ENCODE data around the gene PAXIP1.

PAXIP1 gene

GRCh38 chr7:154917808-154918160 lies 85.1 kb downstream of the PAXIP1 start:
- DNase-seq (ENCODE audit: low spot score), result no peak
- no peak for TF ChIP-seq CTCF (IDR thresholded peaks at IDR 0.05; ENCODE audit: extremely low read depth, insufficient read depth, missing control alignments)
- in situ Hi-C loops (cut with MboI; ENCODE audit: low pct_unique_long_range_greater_than_20kb, low sequenced_read_pairs, unreplicated experiment), result no loop called here

- no peak for TF ChIP-seq CTCF (IDR thresholded peaks at IDR 0.05; ENCODE audit: extremely low read depth, insufficient read depth, missing control alignments)
- no peak for DNase-seq (ENCODE audit: low spot score)
- in situ Hi-C loops (cut with MboI; ENCODE audit: low pct_unique_long_range_greater_than_20kb, low sequenced_read_pairs, unreplicated experiment), result no loop called here
Observed at GRCh38 chr7:154916856-154917807, 85.8 kb downstream of the PAXIP1 start.

GRCh38 chr7:154916381-154916780 lies 86.5 kb downstream of the PAXIP1 start:
- in situ Hi-C loops (cut with MboI; ENCODE audit: low pct_unique_long_range_greater_than_20kb, low sequenced_read_pairs, unreplicated experiment), result no loop called here
- no peak for TF ChIP-seq CTCF (IDR thresholded peaks at IDR 0.05; ENCODE audit: extremely low read depth, insufficient read depth, missing control alignments)
- DNase-seq (ENCODE audit: low spot score), result no peak

DNA sequence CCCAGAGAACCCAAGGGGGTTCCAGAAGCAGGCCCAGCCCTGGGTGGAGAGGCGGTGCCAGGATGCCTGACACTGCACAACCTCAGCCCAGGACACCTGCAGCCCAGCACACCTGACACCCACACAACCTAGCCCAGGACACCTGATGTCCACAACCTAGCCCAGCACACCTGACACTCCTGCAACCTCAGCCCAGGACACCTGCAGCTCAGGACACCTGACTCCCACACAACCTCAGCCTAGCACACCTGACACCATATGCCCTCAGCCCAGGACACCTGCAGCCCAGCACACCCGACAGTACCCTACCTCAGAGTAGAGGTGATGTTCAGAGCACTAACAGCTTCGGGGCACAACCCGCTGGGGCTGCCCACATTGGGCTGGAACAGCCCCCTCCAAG lies 87.3 kb downstream of the PAXIP1 start:
- DNase-seq (ENCODE audit: low spot score), result no peak
- no peak for TF ChIP-seq CTCF (IDR thresholded peaks at IDR 0.05; ENCODE audit: extremely low read depth, insufficient read depth, missing control alignments)
- in situ Hi-C loops (cut with MboI; ENCODE audit: low pct_unique_long_range_greater_than_20kb, low sequenced_read_pairs, unreplicated experiment), result no loop called here

DNA sequence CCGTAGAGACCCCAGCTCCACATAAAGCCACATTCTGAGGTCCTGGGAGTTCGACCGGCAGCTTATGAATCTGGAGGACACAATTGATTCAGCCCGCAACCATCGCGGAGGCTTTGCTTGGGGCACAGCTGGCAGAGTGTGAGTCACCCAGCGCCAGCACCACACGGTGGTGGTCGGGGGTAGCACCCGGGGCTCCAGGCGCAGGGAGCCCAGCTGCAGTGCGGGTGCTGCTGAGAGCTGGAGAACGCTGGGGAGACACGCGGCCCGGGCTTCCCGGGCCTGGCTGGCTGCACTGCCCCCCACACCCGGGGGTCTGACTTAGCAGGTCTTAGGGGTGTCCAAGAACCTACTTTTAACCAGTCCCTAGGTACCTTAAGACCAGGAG lies 87.9 kb downstream of the PAXIP1 start:
- DNase-seq (ENCODE audit: low spot score), result no peak
- TF ChIP-seq CTCF (IDR thresholded peaks at IDR 0.05; ENCODE audit: extremely low read depth, insufficient read depth, missing control alignments), result no peak
- in situ Hi-C loops (cut with MboI; ENCODE audit: low pct_unique_long_range_greater_than_20kb, low sequenced_read_pairs, unreplicated experiment), result no loop called here

GRCh38 chr7:154914308-154914995 lies 88.5 kb downstream of the PAXIP1 start:
- DNase-seq (ENCODE audit: low spot score), result no peak
- in situ Hi-C loops (cut with MboI; ENCODE audit: low pct_unique_long_range_greater_than_20kb, low sequenced_read_pairs, unreplicated experiment), result no loop called here
- no peak for TF ChIP-seq CTCF (IDR thresholded peaks at IDR 0.05; ENCODE audit: extremely low read depth, insufficient read depth, missing control alignments)
